ENCODE measurements around the gene PDE9A.

DNA sequence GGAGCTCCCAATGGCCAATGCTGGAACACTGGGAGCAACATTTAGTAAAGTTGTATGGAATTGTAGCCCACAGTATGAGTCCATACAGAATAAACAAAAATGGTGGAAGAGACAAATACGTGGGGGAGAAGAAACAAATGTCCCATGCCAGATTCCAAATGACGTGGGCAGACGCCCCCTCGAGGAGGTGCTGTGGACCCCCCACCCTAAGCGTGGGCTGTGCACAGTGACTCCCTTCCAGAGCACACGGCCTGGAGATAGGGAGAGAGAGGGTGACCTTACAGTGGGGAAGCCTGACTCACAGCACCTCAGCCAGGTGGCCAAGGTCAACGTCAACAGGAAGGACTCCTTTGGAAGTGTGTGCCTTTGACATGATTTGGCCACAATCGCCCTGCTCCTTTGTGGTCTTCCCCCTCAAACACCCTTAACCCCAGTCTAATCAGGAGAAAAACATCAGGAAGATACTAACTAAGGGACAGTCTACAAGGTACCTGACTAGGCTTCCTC is 13.7 kb upstream of the PDE9A start:
- TF ChIP-seq REST (IDR thresholded peaks at IDR 0.05; ENCODE audit: insufficient read depth in 1 of 2, low read depth in 2 of 2, low read length in 2 of 2): no peak
- no peak for TF ChIP-seq SIN3A (IDR thresholded peaks at IDR 0.05; ENCODE audit: borderline replicate concordance, insufficient read depth, low read length)
- no peak for TF ChIP-seq FOXP2 (optimal IDR thresholded peaks at IDR 0.05; ENCODE audit: borderline replicate concordance, extremely low read depth, extremely low read length, insufficient read depth)
- TF ChIP-seq POLR2AphosphoS5 (IDR thresholded peaks at IDR 0.05; ENCODE audit: low read depth, low read length): no peak
- TF ChIP-seq TAF1 (IDR thresholded peaks at IDR 0.05; ENCODE audit: borderline replicate concordance, insufficient read depth, low read length): no peak
